Neural cell (in vitro differentiated cells): Measurements from ENCODE around the gene DMC1. TPM values are rescaled to one million over a fixed set of nuclear protein-coding genes. Genes with fewer than 3 reads are reported as not detected.

ENCODE experiments used
- H2AFZ ChIP-seq: fragments of 200-600, 300-800 bp; sonication (generic), shearing (Covaris generic); 2 replicates; pipeline ENCODE4 v1.6.0; 2014; ENCODE audit warnings: low read depth, mild to moderate bottlenecking, antibody characterized with exemption, low read length, moderate library complexity
- H3F3A ChIP-seq: fragments of 200-600 bp; shearing (Covaris generic); 2 replicates; pipeline ENCODE4 v1.6.1; 2016; ENCODE audit warnings: mild to moderate bottlenecking, moderate library complexity, mixed read lengths, antibody characterized with exemption, low read length; ENCODE audit not compliant: insufficient read depth, poor library complexity, severe bottlenecking
- H3K27ac ChIP-seq: fragments of 200-600, 300-800 bp; sonication (generic), shearing (Covaris generic); 2 replicates; pipeline ENCODE4 v1.5.1; 2014; ENCODE audit warnings: mild to moderate bottlenecking, low read length, moderate library complexity
- H3K27me3 ChIP-seq: fragments of 300-800, 200-600 bp; sonication (generic), shearing (Covaris generic); 2 replicates; pipeline ENCODE4 v1.6.0; 2014; ENCODE audit warnings: mild to moderate bottlenecking, low read depth, low read length, moderate library complexity; ENCODE audit not compliant: insufficient read depth
- H3K36me3 ChIP-seq: fragments of 300-800, 200-600 bp; sonication (generic), shearing (Covaris generic); 2 replicates; pipeline ENCODE4 v1.5.1; 2014; ENCODE audit warnings: mild to moderate bottlenecking, antibody characterized with exemption, low read length, moderate library complexity; ENCODE audit not compliant: insufficient read depth
- H3K4me2 ChIP-seq: fragments of 300-800, 200-600 bp; sonication (generic), shearing (Covaris generic); 2 replicates; pipeline ENCODE4 v1.6.0; 2014; ENCODE audit warnings: mild to moderate bottlenecking, low read length
- H3K4me3 ChIP-seq: fragments of 300-800, 200-600 bp; sonication (generic), shearing (Covaris generic); 2 replicates; pipeline ENCODE4 v1.5.1; 2014; ENCODE audit warnings: mild to moderate bottlenecking, low read length, moderate library complexity
- H3K79me2 ChIP-seq: fragments of 200-600 bp; shearing (Covaris generic); replicated peaks from 2 replicates; pipeline ENCODE4 v1.6.0; 2014; ENCODE audit warnings: mild to moderate bottlenecking, low read length, moderate library complexity; ENCODE audit not compliant: insufficient read depth
- H3K9ac ChIP-seq: fragments of 300-800, 200-600 bp; sonication (generic), shearing (Covaris generic); 2 replicates; pipeline ENCODE4 v1.6.1; 2016; ENCODE audit warnings: mild to moderate bottlenecking, low read length, mixed read lengths
- H3K9me2 ChIP-seq: fragments of 200-600 bp; shearing (Covaris generic); 2 replicates; pipeline ENCODE4 v1.6.1; 2016; ENCODE audit warnings: mild to moderate bottlenecking, low read length, mixed read lengths; ENCODE audit not compliant: insufficient read depth
- H3K9me3 ChIP-seq: fragments of 200-600, 300-800 bp; sonication (generic), shearing (Covaris generic); 2 replicates; pipeline ENCODE4 v1.6.1; 2016; ENCODE audit warnings: mild to moderate bottlenecking, mixed run types, low read length, moderate library complexity, mixed read lengths
- H4K20me1 ChIP-seq: fragments of 200-600 bp; shearing (Covaris generic); 2 replicates; pipeline ENCODE4 v1.6.1; 2016; ENCODE audit warnings: mild to moderate bottlenecking, mixed run types; ENCODE audit not compliant: insufficient read depth
- EP300 ChIP-seq: fragments of 450-650 bp; conservative IDR thresholded peaks from 2 replicates; pipeline ENCODE4 v1.6.1; 2014; ENCODE audit warnings: antibody characterized with exemption, mild to moderate bottlenecking, moderate library complexity; ENCODE audit not compliant: poor library complexity, severe bottlenecking
- POLR2AphosphoS5 ChIP-seq: IDR thresholded peaks from 2 replicates; pipeline ENCODE4 v1.6.1; 2012
- RAD21 ChIP-seq: fragments of 450-650 bp; conservative IDR thresholded peaks from 2 replicates; pipeline ENCODE4 v1.6.1; 2014; ENCODE audit warnings: antibody characterized with exemption, mild to moderate bottlenecking, moderate library complexity
- REST ChIP-seq: IDR thresholded peaks from 2 replicates; pipeline ENCODE4 v1.6.1; 2012; ENCODE audit warnings: borderline replicate concordance
- SMC3 ChIP-seq: fragments of 450-650 bp; conservative IDR thresholded peaks from 2 replicates; pipeline ENCODE4 v1.6.1; 2014; ENCODE audit warnings: antibody characterized with exemption, mild to moderate bottlenecking, moderate library complexity; ENCODE audit not compliant: poor library complexity
- TAF1 ChIP-seq: IDR thresholded peaks from 2 replicates; pipeline ENCODE4 v1.6.1; 2012; ENCODE audit warnings: low read depth
- polyA plus RNA-seq: library from polyadenylated mRNA; depleted of rRNA; stranded (reverse); fragments of >200 nt; gene quantifications from 2 replicates; pipeline ENCODE4 v1.2.3, GENCODE V29; 2014

Gene DMC1
- polyA plus RNA-seq, 1 donor from 2014 or later = not detected

GRCh38 chr22:38554281-38554680 is 15.7 kb downstream of the DMC1 start:
- no peaks in the 10 kb centered on the region for H3K9me2 ChIP-seq
- no peaks in the 10 kb centered on the region for H3K79me2 ChIP-seq
- no peaks in the 10 kb centered on the region for H4K20me1 ChIP-seq
- no peak overlapping the region for H3K4me3 ChIP-seq
- TF ChIP-seq TAF1 (no peak), RAD21 (no peak), REST (no peak), EP300 (no peak)
- H2AFZ ChIP-seq = no peak overlapping the region
- no peaks in the 10 kb centered on the region for H3K9me3 ChIP-seq
- H3K27ac ChIP-seq = no peak overlapping the region
- no peaks in the 10 kb centered on the region for H3K36me3 ChIP-seq
- no peaks in the 10 kb centered on the region for H3F3A ChIP-seq
- H3K4me2 ChIP-seq = no peak overlapping the region
- no peak overlapping the region for H3K9ac ChIP-seq
- no peaks in the 10 kb centered on the region for H3K27me3 ChIP-seq

- no peak overlapping the region for H3K9ac ChIP-seq
- no peak for TF ChIP-seq REST
- no peak for TF ChIP-seq SMC3
- TF ChIP-seq RAD21 = no peak
- no peak for TF ChIP-seq POLR2AphosphoS5
- H4K20me1 ChIP-seq = no peaks in the 10 kb centered on the region
- H2AFZ ChIP-seq = no peak overlapping the region
- no peaks in the 10 kb centered on the region for H3F3A ChIP-seq
- no peak overlapping the region for H3K4me3 ChIP-seq
- no peaks in the 10 kb centered on the region for H3K9me3 ChIP-seq
- H3K27me3 ChIP-seq = no peaks in the 10 kb centered on the region
- H3K27ac ChIP-seq = no peak overlapping the region
- no peak overlapping the region for H3K4me2 ChIP-seq
- H3K9me2 ChIP-seq = no peaks in the 10 kb centered on the region
- H3K79me2 ChIP-seq = no peaks in the 10 kb centered on the region
- no peaks in the 10 kb centered on the region for H3K36me3 ChIP-seq
Observed at GRCh38 chr22:38549101-38549894, 20.7 kb downstream of the DMC1 start.
